ENCODE results near the gene SPEN.

- no peak for TF ChIP-seq CTCF (IDR thresholded peaks at IDR 0.05)
- TF ChIP-seq ZFX (IDR thresholded peaks at IDR 0.05; ENCODE audit: borderline replicate concordance): no peak
Measured at GRCh38 chr1:15937146-15937545, 89.6 kb downstream of the SPEN start.

Measured in 22Rv1 (cell line).